ENCODE results near the gene CHST8. TPM values are rescaled to one million over a fixed set of nuclear protein-coding genes. Genes with fewer than 3 reads are reported as not detected.

The CHST8 gene
- total RNA-seq, 1 experiment from 2014 or later = not detected

GRCh38 chr19:33644284-33644836 lies 22.6 kb downstream of the CHST8 start:
- Histone ChIP-seq H3K27me3 (ENCODE audit: insufficient read depth, low read depth) (peaks cover 78% of the 10 kb centered on the region), H3K4me2 (no peak overlapping the region), H3K9me2 (ENCODE audit: insufficient read depth) (no peaks in the 10 kb centered on the region), H3K27ac (no peak overlapping the region), H4K20me1 (ENCODE audit: insufficient read depth) (no peaks in the 10 kb centered on the region), H3K4me3 (no peak overlapping the region), H3K79me2 (ENCODE audit: low read depth) (no peaks in the 10 kb centered on the region), H3F3A (ENCODE audit: insufficient read depth, low read depth) (no peaks in the 10 kb centered on the region), H3K4me1 (replicated peaks; ENCODE audit: insufficient read depth) (no peaks in the 10 kb centered on the region), H3K36me3 (ENCODE audit: low read depth) (no peaks in the 10 kb centered on the region), H3K9me3 (ENCODE audit: insufficient read depth, low read depth) (no peaks in the 10 kb centered on the region), H2AFZ (no peak overlapping the region)
- intact Hi-C loops (cut with micrococcal nuclease; ENCODE audit: unreplicated experiment) = no loop called here
- CTCF ChIA-PET = no interaction called here
- no peak for DNase-seq
- TF ChIP-seq EZH2 (IDR thresholded peaks at IDR 0.05; ENCODE audit: low read depth) (no peak), CTCF (conservative IDR thresholded peaks at IDR 0.05) (no peak)
- POLR2A ChIA-PET (ENCODE audit: unreplicated experiment) = no interaction called here
- BruUV-seq (replicated peaks) = no TSS peak

- H3K9me2 ChIP-seq (ENCODE audit: insufficient read depth) = no peaks in the 10 kb centered on the region
- H3K9me3 ChIP-seq (ENCODE audit: insufficient read depth, low read depth) = no peaks in the 10 kb centered on the region
- no TSS peak for BruUV-seq (replicated peaks)
- peaks cover 60% of the 10 kb centered on the region for H3K27me3 ChIP-seq (ENCODE audit: insufficient read depth, low read depth)
- no peaks in the 10 kb centered on the region for H3K36me3 ChIP-seq (ENCODE audit: low read depth)
- H3K79me2 ChIP-seq (ENCODE audit: low read depth) = no peaks in the 10 kb centered on the region
- H3K4me3 ChIP-seq = no peak overlapping the region
- no peak overlapping the region for H2AFZ ChIP-seq
- DNase-seq = no peak
- ChIA-PET POLR2A (ENCODE audit: unreplicated experiment) (no interaction called here), CTCF (no interaction called here)
- no peak overlapping the region for H3K4me2 ChIP-seq
- H3K27ac ChIP-seq = no peak overlapping the region
- intact Hi-C loops (cut with micrococcal nuclease; ENCODE audit: unreplicated experiment) = no loop called here
- H3F3A ChIP-seq (ENCODE audit: insufficient read depth, low read depth) = no peaks in the 10 kb centered on the region
- TF ChIP-seq CTCF (conservative IDR thresholded peaks at IDR 0.05) (no peak), EZH2 (IDR thresholded peaks at IDR 0.05; ENCODE audit: low read depth) (no peak)
- no peaks in the 10 kb centered on the region for H4K20me1 ChIP-seq (ENCODE audit: insufficient read depth)
- H3K4me1 ChIP-seq (replicated peaks; ENCODE audit: insufficient read depth) = no peaks in the 10 kb centered on the region
These were observed 24.6 kb downstream of the CHST8 start for GRCh38 chr19:33646306-33646705.

- TF ChIP-seq EZH2 (IDR thresholded peaks at IDR 0.05; ENCODE audit: low read depth) (no peak), CTCF (conservative IDR thresholded peaks at IDR 0.05) (no peak)
- no TSS peak for BruUV-seq (replicated peaks)
These were observed 25.4 kb downstream of the CHST8 start for GRCh38 chr19:33647146-33647545.

More at GRCh38 chr19:33647146-33647545, 25.4 kb downstream of the CHST8 start:
- H3F3A ChIP-seq (ENCODE audit: insufficient read depth, low read depth) = no peaks in the 10 kb centered on the region
- no peak overlapping the region for H3K4me3 ChIP-seq
- H3K36me3 ChIP-seq (ENCODE audit: low read depth) = no peaks in the 10 kb centered on the region
- H4K20me1 ChIP-seq (ENCODE audit: insufficient read depth) = no peaks in the 10 kb centered on the region
- no peaks in the 10 kb centered on the region for H3K4me1 ChIP-seq (replicated peaks; ENCODE audit: insufficient read depth)
- ChIA-PET CTCF (no interaction called here), POLR2A (ENCODE audit: unreplicated experiment) (no interaction called here)
- H3K4me2 ChIP-seq = no peak overlapping the region
- DNase-seq = no peak
- no peaks in the 10 kb centered on the region for H3K79me2 ChIP-seq (ENCODE audit: low read depth)
- H3K27ac ChIP-seq = no peak overlapping the region
- H3K27me3 ChIP-seq (ENCODE audit: insufficient read depth, low read depth) = peaks cover 52% of the 10 kb centered on the region
- intact Hi-C loops (cut with micrococcal nuclease; ENCODE audit: unreplicated experiment) = no loop called here
- H3K9me3 ChIP-seq (ENCODE audit: insufficient read depth, low read depth) = no peaks in the 10 kb centered on the region
- H3K9me2 ChIP-seq (ENCODE audit: insufficient read depth) = no peaks in the 10 kb centered on the region
- H2AFZ ChIP-seq = no peak overlapping the region
